Measurements from ENCODE around the gene TDP1.

- TF ChIP-seq CTCF (conservative IDR thresholded peaks at IDR 0.05; ENCODE audit: low read length), result no peak
- no peak for TF ChIP-seq EZH2phosphoT487 (IDR thresholded peaks at IDR 0.05; ENCODE audit: borderline replicate concordance, low read depth, low read length)
Measured at GRCh38 chr14:90005939-90006530, 50.3 kb downstream of the TDP1 start.
